ENCODE data around the gene GPR139.

Gene GPR139

GRCh38 chr16:20064931-20065330 lies 8.8 kb downstream of the GPR139 start:
- Histone ChIP-seq H3K4me2 (ENCODE audit: insufficient read depth, low read length) (no peak overlapping the region), H3K4me1 (ENCODE audit: insufficient read depth, low read length) (no peaks in the 10 kb centered on the region), H3K4me3 (ENCODE audit: low read depth in 1 of 2, low read length in 2 of 2) (no peak overlapping the region), H2AFZ (ENCODE audit: low read depth, low read length) (no peak overlapping the region), H3K79me2 (ENCODE audit: insufficient read depth, low read length) (no peaks in the 10 kb centered on the region), H3K36me3 (ENCODE audit: insufficient read depth, low read length) (no peaks in the 10 kb centered on the region), H4K20me1 (ENCODE audit: insufficient read depth, low read length) (no peaks in the 10 kb centered on the region), H3K27ac (ENCODE audit: low read length) (no peak overlapping the region), H3K9ac (ENCODE audit: low read depth, low read length) (no peak overlapping the region), H3K9me3 (ENCODE audit: insufficient read depth, low read length, severe bottlenecking) (no peaks in the 10 kb centered on the region), H3K27me3 (ENCODE audit: insufficient read depth, low read length, poor library complexity) (no peaks in the 10 kb centered on the region)
- no peak for DNase-seq
- no peak for TF ChIP-seq CTCF (IDR thresholded peaks at IDR 0.05; ENCODE audit: borderline replicate concordance, extremely low read depth, low read length, poor library complexity, severe bottlenecking)
- TF ChIP-seq EZH2 (IDR thresholded peaks at IDR 0.05; ENCODE audit: borderline replicate concordance, low read depth, low read length, severe bottlenecking), result no peak
- no peak for ATAC-seq (ENCODE audit: insufficient read depth, low read depth)

- Histone ChIP-seq H2AFZ (ENCODE audit: low read depth, low read length) (no peak overlapping the region), H3K9me3 (ENCODE audit: insufficient read depth, low read length, severe bottlenecking) (no peaks in the 10 kb centered on the region), H3K4me3 (ENCODE audit: low read depth in 1 of 2, low read length in 2 of 2) (no peak overlapping the region), H4K20me1 (ENCODE audit: insufficient read depth, low read length) (no peaks in the 10 kb centered on the region), H3K4me2 (ENCODE audit: insufficient read depth, low read length) (no peak overlapping the region), H3K36me3 (ENCODE audit: insufficient read depth, low read length) (no peaks in the 10 kb centered on the region), H3K4me1 (ENCODE audit: insufficient read depth, low read length) (no peaks in the 10 kb centered on the region), H3K9ac (ENCODE audit: low read depth, low read length) (no peak overlapping the region), H3K27ac (ENCODE audit: low read length) (no peak overlapping the region), H3K79me2 (ENCODE audit: insufficient read depth, low read length) (no peaks in the 10 kb centered on the region), H3K27me3 (ENCODE audit: insufficient read depth, low read length, poor library complexity) (no peaks in the 10 kb centered on the region)
- no peak for TF ChIP-seq CTCF (IDR thresholded peaks at IDR 0.05; ENCODE audit: borderline replicate concordance, extremely low read depth, low read length, poor library complexity, severe bottlenecking)
- TF ChIP-seq EZH2 (IDR thresholded peaks at IDR 0.05; ENCODE audit: borderline replicate concordance, low read depth, low read length, severe bottlenecking), result no peak
- no peak for ATAC-seq (ENCODE audit: insufficient read depth, low read depth)
- DNase-seq, result no peak
Observed at GRCh38 chr16:20064520-20064919, 9.2 kb downstream of the GPR139 start.

GRCh38 chr16:20061132-20061531 lies 12.6 kb downstream of the GPR139 start:
- H3K4me1 ChIP-seq (ENCODE audit: insufficient read depth, low read length), result no peaks in the 10 kb centered on the region
- no peak overlapping the region for H3K9ac ChIP-seq (ENCODE audit: low read depth, low read length)
- no peaks in the 10 kb centered on the region for H3K9me3 ChIP-seq (ENCODE audit: insufficient read depth, low read length, severe bottlenecking)
- no peak overlapping the region for H3K27ac ChIP-seq (ENCODE audit: low read length)
- H4K20me1 ChIP-seq (ENCODE audit: insufficient read depth, low read length), result no peaks in the 10 kb centered on the region
- H3K4me2 ChIP-seq (ENCODE audit: insufficient read depth, low read length), result no peak overlapping the region
- no peaks in the 10 kb centered on the region for H3K36me3 ChIP-seq (ENCODE audit: insufficient read depth, low read length)
- DNase-seq (no peak), ATAC-seq (ENCODE audit: insufficient read depth, low read depth) (no peak)
- H3K4me3 ChIP-seq (ENCODE audit: low read depth in 1 of 2, low read length in 2 of 2), result no peak overlapping the region
- H2AFZ ChIP-seq (ENCODE audit: low read depth, low read length), result no peak overlapping the region
- TF ChIP-seq CTCF (IDR thresholded peaks at IDR 0.05; ENCODE audit: borderline replicate concordance, extremely low read depth, low read length, poor library complexity, severe bottlenecking), result no peak
- TF ChIP-seq EZH2 (IDR thresholded peaks at IDR 0.05; ENCODE audit: borderline replicate concordance, low read depth, low read length, severe bottlenecking), result no peak
- H3K79me2 ChIP-seq (ENCODE audit: insufficient read depth, low read length), result no peaks in the 10 kb centered on the region
- H3K27me3 ChIP-seq (ENCODE audit: insufficient read depth, low read length, poor library complexity), result no peaks in the 10 kb centered on the region

- no peak overlapping the region for H2AFZ ChIP-seq (ENCODE audit: low read depth, low read length)
- H3K4me1 ChIP-seq (ENCODE audit: insufficient read depth, low read length), result no peaks in the 10 kb centered on the region
- H3K9ac ChIP-seq (ENCODE audit: low read depth, low read length), result no peak overlapping the region
- DNase-seq (no peak), ATAC-seq (ENCODE audit: insufficient read depth, low read depth) (no peak)
- H3K36me3 ChIP-seq (ENCODE audit: insufficient read depth, low read length), result no peaks in the 10 kb centered on the region
- H3K27ac ChIP-seq (ENCODE audit: low read length), result no peak overlapping the region
- H3K79me2 ChIP-seq (ENCODE audit: insufficient read depth, low read length), result no peaks in the 10 kb centered on the region
- no peak overlapping the region for H3K4me2 ChIP-seq (ENCODE audit: insufficient read depth, low read length)
- no peak overlapping the region for H3K4me3 ChIP-seq (ENCODE audit: low read depth in 1 of 2, low read length in 2 of 2)
- no peaks in the 10 kb centered on the region for H3K9me3 ChIP-seq (ENCODE audit: insufficient read depth, low read length, severe bottlenecking)
- H4K20me1 ChIP-seq (ENCODE audit: insufficient read depth, low read length), result no peaks in the 10 kb centered on the region
- TF ChIP-seq CTCF (IDR thresholded peaks at IDR 0.05; ENCODE audit: borderline replicate concordance, extremely low read depth, low read length, poor library complexity, severe bottlenecking), result no peak
- TF ChIP-seq EZH2 (IDR thresholded peaks at IDR 0.05; ENCODE audit: borderline replicate concordance, low read depth, low read length, severe bottlenecking), result no peak
- no peaks in the 10 kb centered on the region for H3K27me3 ChIP-seq (ENCODE audit: insufficient read depth, low read length, poor library complexity)
Observed at GRCh38 chr16:20056436-20056835, 17.3 kb downstream of the GPR139 start.
